ENCODE data around the gene ACSM3.
"Not testable (repeated sequence)": the region's sequence is repeated elsewhere in the genome, so short reads cannot be mapped to it uniquely, and the experiment has no call there.

DNA sequence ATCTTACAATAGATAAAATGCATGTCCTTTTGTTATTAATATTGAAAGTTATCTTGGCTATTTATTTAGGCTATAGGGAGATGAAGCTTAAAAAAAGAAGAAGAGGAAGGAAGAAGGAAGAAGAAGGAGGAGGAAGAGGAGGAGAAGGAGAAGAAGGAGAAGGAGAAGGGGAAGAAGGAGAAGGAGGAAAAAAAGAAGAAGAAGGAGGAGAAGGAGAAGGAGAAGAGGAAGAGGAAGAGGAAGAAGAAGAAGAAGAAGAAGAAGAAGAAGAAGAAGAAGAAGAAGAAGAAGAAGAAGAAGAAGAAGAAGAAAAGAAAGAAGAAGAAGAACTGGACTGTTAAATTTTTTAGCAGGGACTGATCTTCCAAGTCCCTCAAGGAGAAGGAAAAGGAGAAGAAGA lies 46.1 kb upstream of the ACSM3 start:
- TF ChIP-seq, protein P1, sequence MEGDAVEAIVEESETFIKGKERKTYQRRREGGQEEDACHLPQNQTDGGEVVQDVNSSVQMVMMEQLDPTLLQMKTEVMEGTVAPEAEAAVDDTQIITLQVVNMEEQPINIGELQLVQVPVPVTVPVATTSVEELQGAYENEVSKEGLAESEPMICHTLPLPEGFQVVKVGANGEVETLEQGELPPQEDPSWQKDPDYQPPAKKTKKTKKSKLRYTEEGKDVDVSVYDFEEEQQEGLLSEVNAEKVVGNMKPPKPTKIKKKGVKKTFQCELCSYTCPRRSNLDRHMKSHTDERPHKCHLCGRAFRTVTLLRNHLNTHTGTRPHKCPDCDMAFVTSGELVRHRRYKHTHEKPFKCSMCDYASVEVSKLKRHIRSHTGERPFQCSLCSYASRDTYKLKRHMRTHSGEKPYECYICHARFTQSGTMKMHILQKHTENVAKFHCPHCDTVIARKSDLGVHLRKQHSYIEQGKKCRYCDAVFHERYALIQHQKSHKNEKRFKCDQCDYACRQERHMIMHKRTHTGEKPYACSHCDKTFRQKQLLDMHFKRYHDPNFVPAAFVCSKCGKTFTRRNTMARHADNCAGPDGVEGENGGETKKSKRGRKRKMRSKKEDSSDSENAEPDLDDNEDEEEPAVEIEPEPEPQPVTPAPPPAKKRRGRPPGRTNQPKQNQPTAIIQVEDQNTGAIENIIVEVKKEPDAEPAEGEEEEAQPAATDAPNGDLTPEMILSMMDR (IDR thresholded peaks at IDR 0.05) = not testable (repeated sequence)
- TF ChIP-seq POLR2A (IDR thresholded peaks at IDR 0.05) = not testable (repeated sequence)

Measured in right lobe of liver (tissue), 4 donors.